Right kidney (tissue), 1 donor: Measurements from ENCODE around the gene KCNQ4.
A peak's percentile ranks its signal among the peaks of the same experiment; 100 is the strongest.

Experiments used
- DNase-seq: peaks from one replicate; pipeline ENCODE4 v3.0.0-alpha.2; 2016

Gene KCNQ4

GRCh38 chr1:40776236-40777072 is 7.1 kb upstream of the KCNQ4 start:
- DNase-seq, result no peak

- DNase-seq, result no peak
Observed at GRCh38 chr1:40777224-40777970, 6.2 kb upstream of the KCNQ4 start.

- DNase-seq, result no peak
Observed at GRCh38 chr1:40780678-40781607, 2.6 kb upstream of the KCNQ4 start.

- no peak for DNase-seq
Observed at GRCh38 chr1:40781608-40781971, 2.0 kb upstream of the KCNQ4 start.

GRCh38 chr1:40782371-40782956 is 1.1 kb upstream of the KCNQ4 start:
- peak; percentile 54 for DNase-seq

GRCh38 chr1:40784141-40784770 is 669 bp downstream of the KCNQ4 start:
- no peak for DNase-seq

GRCh38 chr1:40784771-40785151 is 1.2 kb downstream of the KCNQ4 start:
- DNase-seq, result peak; percentile 46

- no peak for DNase-seq
Observed at GRCh38 chr1:40785446-40785845, 1.9 kb downstream of the KCNQ4 start.

GRCh38 chr1:40786171-40786994 is 2.8 kb downstream of the KCNQ4 start:
- no peak for DNase-seq

- DNase-seq, result no peak
Observed at GRCh38 chr1:40786995-40787705, 3.6 kb downstream of the KCNQ4 start.

GRCh38 chr1:40787737-40788560 is 4.4 kb downstream of the KCNQ4 start:
- DNase-seq, result no peak

GRCh38 chr1:40788561-40789341 is 5.2 kb downstream of the KCNQ4 start:
- no peak for DNase-seq

- no peak for DNase-seq
Observed at GRCh38 chr1:40789342-40789598, 5.7 kb downstream of the KCNQ4 start.

GRCh38 chr1:40789661-40790430 is 6.3 kb downstream of the KCNQ4 start:
- no peak for DNase-seq

- DNase-seq, result no peak
Observed at GRCh38 chr1:40792036-40792435, 8.4 kb downstream of the KCNQ4 start.

GRCh38 chr1:40793617-40794016 is 10.0 kb downstream of the KCNQ4 start:
- no peak for DNase-seq

GRCh38 chr1:40794048-40794447 is 10.5 kb downstream of the KCNQ4 start:
- no peak for DNase-seq
